NCI-H1092 (cell line): Measurements from ENCODE around the gene PRSS35.
"Not testable (repeated sequence)": the region's sequence is repeated elsewhere in the genome, so short reads cannot be mapped to it uniquely, and the experiment has no call there.

ENCODE experiments used
- DNase-seq: peaks from one replicate; lab custom pipeline; 2025; lab: John Stamatoyannopoulos, UW

PRSS35 gene

GRCh38 chr6:83518816-83519480 lies 6.6 kb downstream of the PRSS35 start:
- DNase-seq: no peak

- no peak for DNase-seq
These were observed 23.8 kb downstream of the PRSS35 start for GRCh38 chr6:83536034-83536646.

GRCh38 chr6:83536647-83537589 lies 24.6 kb downstream of the PRSS35 start:
- no peak for DNase-seq

GRCh38 chr6:83539678-83540077 lies 27.3 kb downstream of the PRSS35 start:
- no peak for DNase-seq

- DNase-seq: no peak
These were observed 34.3 kb downstream of the PRSS35 start for GRCh38 chr6:83546636-83547035.

- DNase-seq: not testable (repeated sequence)
These were observed 38.1 kb downstream of the PRSS35 start for GRCh38 chr6:83550482-83550881.

GRCh38 chr6:83551748-83552147 lies 39.4 kb downstream of the PRSS35 start:
- not testable (repeated sequence) for DNase-seq

GRCh38 chr6:83556871-83557270 lies 44.5 kb downstream of the PRSS35 start:
- DNase-seq: no peak

GRCh38 chr6:83558975-83559374 lies 46.6 kb downstream of the PRSS35 start:
- DNase-seq: no peak

GRCh38 chr6:83571663-83572185 lies 59.4 kb downstream of the PRSS35 start:
- not testable (repeated sequence) for DNase-seq

- DNase-seq: no peak
These were observed 62.4 kb downstream of the PRSS35 start for GRCh38 chr6:83574783-83575182.
